H1 (cell line): ENCODE measurements around the gene ATP2B3. TPM values are rescaled to one million over a fixed set of nuclear protein-coding genes. Genes with fewer than 3 reads are reported as not detected.

Experiments used
- CTCF ChIA-PET: fragments of 300-600 bp; sonication (Branson Sonifier 250); formaldehyde crosslinking; loops from one replicate; lab custom pipeline; 2021; ENCODE audit not compliant: partially characterized antibody; lab: Charles Lee
- POLR2A ChIA-PET: fragments of 300-600 bp; sonication (Branson Sonifier 250); formaldehyde crosslinking; loops from one replicate; lab custom pipeline; 2021; ENCODE audit warnings: inconsistent platforms; ENCODE audit not compliant: partially characterized antibody; lab: Charles Lee
- DNase-seq, 2 experiments: peaks; one replicate each; pipeline versions ENCODE4 v3.0.0 to v3.0.0-alpha.2; 2010 to 2022; ENCODE audit warnings: low spot score in 2 of 2, low read depth in 1 of 2, mixed read lengths in 1 of 2
- FAIRE-seq: peaks from 2 replicates; lab custom pipeline; 2011; peaks lifted over from hg19 to GRCh38; lab: Jason Lieb, UNC
- H2AFZ ChIP-seq: 2 replicates; pipeline ENCODE4 v1.8.1; 2012; ENCODE audit warnings: low read length, inconsistent platforms
- H2AK5ac ChIP-seq: 2 replicates; pipeline ENCODE4 v1.6.1; 2013; ENCODE audit warnings: low read depth, low read length
- H2BK120ac ChIP-seq: replicated peaks from 2 replicates; pipeline ENCODE3; 2013; ENCODE audit warnings: low read depth, low read length, inconsistent platforms
- H2BK12ac ChIP-seq: 2 replicates; pipeline ENCODE4 v1.6.1; 2013; ENCODE audit warnings: low read depth, low read length
- H2BK15ac ChIP-seq: 2 replicates; pipeline ENCODE4 v1.6.1; 2013; ENCODE audit warnings: low read length
- H2BK20ac ChIP-seq: 2 replicates; pipeline ENCODE4 v1.6.1; 2013; ENCODE audit warnings: low read length
- H2BK5ac ChIP-seq: 2 replicates; pipeline ENCODE4 v1.6.1; 2013; ENCODE audit warnings: low read depth, low read length
- H3K14ac ChIP-seq: 2 replicates; pipeline ENCODE4 v1.6.1; 2013; ENCODE audit warnings: inconsistent platforms; ENCODE audit not compliant: insufficient read length
- H3K18ac ChIP-seq: 2 replicates; pipeline ENCODE4 v1.6.1; 2013; ENCODE audit warnings: low read length; ENCODE audit errors: extremely low read depth
- H3K23ac ChIP-seq: 2 replicates; pipeline ENCODE4 v1.6.1; 2013; ENCODE audit warnings: inconsistent platforms; ENCODE audit not compliant: insufficient read length
- H3K23me2 ChIP-seq: 2 replicates; pipeline ENCODE4 v1.6.1; 2013; ENCODE audit warnings: low read depth, low read length
- H3K27ac ChIP-seq: 2 replicates; pipeline ENCODE4 v1.6.1; 2011; ENCODE audit warnings: low read depth, low read length, inconsistent platforms
- H3K27me3 ChIP-seq, 4 experiments: replicated peaks in 1 of 4; 1 replicate in 1 of 4; 2 replicates in 3 of 4; pipeline versions ENCODE4 v1.6.1 to v1.8.1; 2011 to 2013; ENCODE audit warnings: low read length in 3 of 4, mild to moderate bottlenecking in 3 of 4, inconsistent platforms in 2 of 4, mixed read lengths in 2 of 4, moderate library complexity in 1 of 4; ENCODE audit not compliant: control insufficient read depth in 3 of 4, insufficient read depth in 3 of 4; ENCODE audit errors: extremely low read depth in 1 of 4
- H3K36me3 ChIP-seq, 4 experiments: 2 replicates each; pipeline versions ENCODE4 v1.6.1 to v1.8.1; 2011 to 2013; ENCODE audit warnings: mild to moderate bottlenecking in 4 of 4, low read length in 3 of 4, moderate library complexity in 2 of 4, control low read depth in 1 of 4, inconsistent platforms in 1 of 4; ENCODE audit not compliant: insufficient read depth in 4 of 4, control insufficient read depth in 2 of 4
- H3K4ac ChIP-seq: replicated peaks from 2 replicates; pipeline ENCODE3; 2013; ENCODE audit warnings: low read length, low read depth, mixed read lengths, inconsistent platforms; ENCODE audit not compliant: insufficient read length
- H3K4me1 ChIP-seq, 4 experiments: replicated peaks in 1 of 4; 1 replicate in 1 of 4; 2 replicates in 3 of 4; pipeline versions ENCODE4 v1.6.1 to v1.8.1; 2011 to 2013; ENCODE audit warnings: low read length in 3 of 4, inconsistent platforms in 2 of 4, mixed read lengths in 1 of 4; ENCODE audit not compliant: insufficient read depth in 4 of 4, control insufficient read depth in 3 of 4
- H3K4me2 ChIP-seq, 2 experiments: 2 replicates each; pipeline versions ENCODE4 v1.6.1 to v1.8.1; 2011 to 2013; ENCODE audit warnings: low read depth in 2 of 2, low read length in 2 of 2, control low read depth in 1 of 2, inconsistent platforms in 1 of 2, mild to moderate bottlenecking in 1 of 2; ENCODE audit not compliant: insufficient read depth in 1 of 2
- H3K4me3 ChIP-seq, 4 experiments: fragments of 200-600, 300-600 bp in 1 of 4; sonication (generic), shearing (Covaris generic), sonication (Bioruptor Twin) in 1 of 4; 2 replicates each; pipeline versions ENCODE4 v1.5.1 to v1.8.1; 2011 to 2016; ENCODE audit warnings: low read length in 4 of 4, low read depth in 3 of 4, control low read depth in 2 of 4, inconsistent platforms in 2 of 4, mild to moderate bottlenecking in 2 of 4, mixed read lengths in 1 of 4, moderate library complexity in 1 of 4; ENCODE audit not compliant: insufficient read depth in 2 of 4; ENCODE audit errors: extremely low read depth in 1 of 4
- H3K56ac ChIP-seq: replicated peaks from 2 replicates; pipeline ENCODE3; 2013; ENCODE audit warnings: low read depth, mild to moderate bottlenecking, mixed read lengths, low read length, inconsistent platforms; ENCODE audit not compliant: insufficient read length
- H3K79me1 ChIP-seq: 2 replicates; pipeline ENCODE4 v1.6.1; 2013; ENCODE audit warnings: low read depth, low read length, control low read depth
- H3K79me2 ChIP-seq, 2 experiments: 2 replicates each; pipeline versions ENCODE4 v1.6.1 to v1.8.1; 2012 to 2013; ENCODE audit warnings: low read length in 2 of 2, mild to moderate bottlenecking in 2 of 2, inconsistent platforms in 1 of 2; ENCODE audit not compliant: insufficient read depth in 2 of 2, control insufficient read depth in 1 of 2
- H3K9ac ChIP-seq, 4 experiments: replicated peaks in 1 of 4; 1 replicate in 1 of 4; 2 replicates in 3 of 4; pipeline versions ENCODE4 v1.6.1 to v1.8.1; 2011 to 2013; ENCODE audit warnings: low read depth in 3 of 4, low read length in 3 of 4, control low read depth in 2 of 4, mild to moderate bottlenecking in 2 of 4, moderate library complexity in 2 of 4, inconsistent platforms in 1 of 4; ENCODE audit errors: extremely low read depth in 1 of 4
- H3K9me3 ChIP-seq, 2 experiments: 2 replicates each; pipeline versions ENCODE4 v1.6.1 to v1.8.1; 2012 to 2013; ENCODE audit warnings: mild to moderate bottlenecking in 2 of 2, moderate library complexity in 2 of 2, control low read depth in 1 of 2, inconsistent platforms in 1 of 2, low read depth in 1 of 2, low read length in 1 of 2, mixed read lengths in 1 of 2; ENCODE audit not compliant: insufficient read depth in 2 of 2
- H4K20me1 ChIP-seq, 2 experiments: replicated peaks in 1 of 2; 2 replicates each; pipeline versions ENCODE3 to v1.8.1; 2011 to 2013; ENCODE audit warnings: inconsistent platforms in 2 of 2, low read length in 2 of 2, mild to moderate bottlenecking in 1 of 2; ENCODE audit not compliant: insufficient read depth in 2 of 2, control insufficient read depth in 1 of 2
- H4K5ac ChIP-seq: 2 replicates; pipeline ENCODE4 v1.6.1; 2013; ENCODE audit warnings: low read length, low read depth, mixed read lengths, inconsistent platforms; ENCODE audit not compliant: insufficient read length
- H4K8ac ChIP-seq: 2 replicates; pipeline ENCODE4 v1.8.0; 2013; ENCODE audit warnings: mild to moderate bottlenecking, moderate library complexity, low read length, inconsistent platforms; ENCODE audit not compliant: insufficient read depth; ENCODE audit errors: extremely low read depth
- H4K91ac ChIP-seq: replicated peaks from 2 replicates; pipeline ENCODE3; 2013; ENCODE audit warnings: low read length, mixed read lengths, inconsistent platforms; ENCODE audit not compliant: insufficient read length
- BCL11A ChIP-seq, 2 experiments: IDR thresholded peaks; one replicate each; pipeline ENCODE4 v1.6.1; 2011; ENCODE audit warnings: low read depth in 2 of 2, low read length in 2 of 2, mild to moderate bottlenecking in 2 of 2
- CTCF ChIP-seq, 3 experiments: IDR thresholded peaks; 1 replicate in 2 of 3; 2 replicates in 1 of 3; pipeline versions ENCODE4 v1.5.1 to v1.6.1; 2011; ENCODE audit warnings: low read length in 3 of 3, mild to moderate bottlenecking in 3 of 3, inconsistent platforms in 2 of 3, low read depth in 1 of 3, moderate library complexity in 1 of 3; ENCODE audit not compliant: insufficient read depth in 1 of 3; ENCODE audit errors: control extremely low read depth in 1 of 3
- WGBS, 2 experiments: shearing (Covaris generic) in 1 of 2; methylation state at CpG; one replicate each; pipeline versions ENCODE4 v1.1.6 to v1.1.7; 2013 to 2015; ENCODE audit warnings: low lambda C conversion rate in 2 of 2, mixed read lengths in 2 of 2, inconsistent platforms in 1 of 2, low coverage in 1 of 2, missing lambda C conversion rate in 1 of 2; ENCODE audit not compliant: insufficient replicate concordance in 2 of 2, insufficient coverage in 1 of 2, insufficient read length in 1 of 2; ENCODE audit errors: extremely low coverage in 1 of 2, missing lambda C conversion rate in 1 of 2; 5-methylcytosine and 5-hydroxymethylcytosine counted together
- polyA plus RNA-seq, 7 experiments: library from polyadenylated mRNA; depleted of rRNA in 3 of 7; stranded (reverse) in 5 of 7; unstranded in 2 of 7; fragments of >200 nt in 5 of 7; fragments of 200-250 nt in 2 of 7; gene quantifications; 1 replicate in 5 of 7; 2 replicates in 1 of 7; 4 replicates in 1 of 7; pipeline versions ENCODE4 v1.2.1 to v1.2.3, GENCODE V29; 2011 to 2013; ENCODE audit warnings: missing spikeins in 2 of 7, mixed read lengths in 2 of 7
- total RNA-seq: library from RNA; stranded (reverse); fragmentation: NEBNext Ultra II Directional; extraction: Animal tissue kit (Norgen Biotek cat#: 25700); gene quantifications from 2 replicates; pipeline ENCODE4 v1.2.1, GENCODE V29; 2021

Gene ATP2B3
- total and polyA plus RNA-seq, 2 of the 8 experiments (the other 6 are each of a cell fraction or from before 2014, with no cell fraction given): 0.14 to 0.19 TPM

GRCh38 chrX:153482376-153483015, 34.9 kb upstream of the ATP2B3 start:
- no peak for DNase-seq
- CTCF ChIA-PET: interaction anchor here (0.8 to 4.3 kb wide), 6 partner anchors 8 to 42 kb away, joined by 3 to 39 read pairs (median 3); partner anchors contain the start of gene HAUS7
- H4K91ac ChIP-seq: no peak overlapping the region
- POLR2A ChIA-PET: no interaction called here
- no peak overlapping the region for H3K9ac ChIP-seq
- peaks cover 0 to 4% (median under 1%) of the 10 kb centered on the region in 4 experiments; a peak in 2 of 7 replicates for H3K4me1 ChIP-seq
- H3K27ac ChIP-seq: no peak overlapping the region
- H3K4me3 ChIP-seq: no peak overlapping the region
- no peak overlapping the region for H3K4ac ChIP-seq
- H2BK120ac ChIP-seq: no peak overlapping the region
- H4K20me1 ChIP-seq: no peaks in the 10 kb centered on the region
- no peak overlapping the region for H2BK15ac ChIP-seq
- H2BK20ac ChIP-seq: no peak overlapping the region
- no peak overlapping the region for H2AFZ ChIP-seq
- no peaks in the 10 kb centered on the region for H3K23me2 ChIP-seq
- 82% methylated on average over 6 of the region's 23 CpGs; no CpG with 5 or more reads in 1 of the 2 experiments for WGBS, 2 experiments
- no peak overlapping the region for H3K56ac ChIP-seq
- TF ChIP-seq CTCF (IDR thresholded peaks at IDR 0.05; ENCODE audit: control extremely low read depth in 1 of 3, insufficient read depth in 1 of 3, low read depth in 1 of 3, low read length in 3 of 3) (peak in 2 of 3 experiments; percentile 6 to 8; a peak in 2 of 4 replicates), BCL11A (IDR thresholded peaks at IDR 0.05; ENCODE audit: low read depth in 2 of 2, low read length in 2 of 2) (no peak)
- no peaks in the 10 kb centered on the region for H3K79me1 ChIP-seq
- H3K36me3 ChIP-seq: no peaks in the 10 kb centered on the region
- H2BK5ac ChIP-seq: no peak overlapping the region
- H3K9me3 ChIP-seq: no peaks in the 10 kb centered on the region
- H4K8ac ChIP-seq: no peak overlapping the region; the same call in 1 of the 2 replicates
- FAIRE-seq: no peak
- H2AK5ac ChIP-seq: no peak overlapping the region
- H4K5ac ChIP-seq: no peak overlapping the region
- H3K4me2 ChIP-seq: no peak overlapping the region
- no peak overlapping the region for H3K23ac ChIP-seq
- no peaks in the 10 kb centered on the region for H3K27me3 ChIP-seq
- H3K14ac ChIP-seq: no peak overlapping the region
- H3K79me2 ChIP-seq: no peaks in the 10 kb centered on the region
- no peak overlapping the region for H2BK12ac ChIP-seq
- H3K18ac ChIP-seq: no peak overlapping the region
